OCI-LY3 (cell line): ENCODE data around the gene UBLCP1.

Source experiments
- EZH2phosphoT487 ChIP-seq: fragments of 200-600 bp; shearing (Covaris generic); IDR thresholded peaks from 2 replicates; pipeline ENCODE4 v1.6.1; 2018; ENCODE audit warnings: antibody characterized with exemption, mixed run types, low read depth
- TF ChIP-seq, protein P1 (sequence below): fragments of 200-600, 300-600 bp; sonication (generic); IDR thresholded peaks from 2 replicates; pipeline ENCODE4 v1.5.1; 2014; ENCODE audit warnings: antibody characterized with exemption, low read length, low read depth

DNA sequence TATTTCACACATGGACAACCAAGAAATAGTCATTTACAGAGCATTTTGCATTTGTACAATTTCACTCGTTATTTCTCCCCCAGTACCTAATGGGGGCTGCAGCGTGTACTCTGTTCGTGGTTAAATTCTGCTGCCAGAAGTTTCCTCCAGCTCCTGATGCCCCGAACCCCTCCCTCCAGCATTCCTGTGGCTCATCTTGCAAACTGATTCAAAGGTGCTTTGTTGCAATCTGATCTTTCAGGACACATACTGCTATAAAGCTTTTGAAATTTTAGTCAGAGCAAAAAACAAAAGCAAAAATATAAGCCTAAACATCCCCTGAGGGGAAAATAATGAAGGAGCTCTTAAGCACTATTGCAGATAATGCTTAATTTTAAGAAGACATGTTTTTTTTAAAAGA lies 27.7 kb downstream of the UBLCP1 start:
- TF ChIP-seq, protein P1, sequence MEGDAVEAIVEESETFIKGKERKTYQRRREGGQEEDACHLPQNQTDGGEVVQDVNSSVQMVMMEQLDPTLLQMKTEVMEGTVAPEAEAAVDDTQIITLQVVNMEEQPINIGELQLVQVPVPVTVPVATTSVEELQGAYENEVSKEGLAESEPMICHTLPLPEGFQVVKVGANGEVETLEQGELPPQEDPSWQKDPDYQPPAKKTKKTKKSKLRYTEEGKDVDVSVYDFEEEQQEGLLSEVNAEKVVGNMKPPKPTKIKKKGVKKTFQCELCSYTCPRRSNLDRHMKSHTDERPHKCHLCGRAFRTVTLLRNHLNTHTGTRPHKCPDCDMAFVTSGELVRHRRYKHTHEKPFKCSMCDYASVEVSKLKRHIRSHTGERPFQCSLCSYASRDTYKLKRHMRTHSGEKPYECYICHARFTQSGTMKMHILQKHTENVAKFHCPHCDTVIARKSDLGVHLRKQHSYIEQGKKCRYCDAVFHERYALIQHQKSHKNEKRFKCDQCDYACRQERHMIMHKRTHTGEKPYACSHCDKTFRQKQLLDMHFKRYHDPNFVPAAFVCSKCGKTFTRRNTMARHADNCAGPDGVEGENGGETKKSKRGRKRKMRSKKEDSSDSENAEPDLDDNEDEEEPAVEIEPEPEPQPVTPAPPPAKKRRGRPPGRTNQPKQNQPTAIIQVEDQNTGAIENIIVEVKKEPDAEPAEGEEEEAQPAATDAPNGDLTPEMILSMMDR, result no peak
- no peak for TF ChIP-seq EZH2phosphoT487
